ENCODE results near the gene ZNF177.
"Not testable (repeated sequence)": the region's sequence is repeated elsewhere in the genome, so short reads cannot be mapped to it uniquely, and the experiment has no call there.

ZNF177 gene

GRCh38 chr19:9362905-9363304 lies at the start of gene ZNF177:
Gene ZNF177, plus strand, starts transcription at chr19:9363013. Its CDS starts 15,299 bp downstream, at chr19:9378312.
- DNase-seq = peak; percentile 75
- Histone ChIP-seq H3K27ac (ENCODE audit: low read length) (peak within 1 kb of the TSS; percentile 43), H3K9me3 (ENCODE audit: insufficient read depth, low read length, severe bottlenecking) (no peaks in the 10 kb centered on the region), H3K4me3 (ENCODE audit: low read depth in 1 of 2, low read length in 2 of 2) (peak within 1 kb of the TSS; percentile 27 to 57; a peak in 3 of 4 replicates), H3K4me1 (ENCODE audit: insufficient read depth, low read length) (peaks cover 15% of the 10 kb centered on the region), H3K4me2 (ENCODE audit: insufficient read depth, low read length) (peak within 1 kb of the TSS; percentile 74), H3K9ac (ENCODE audit: low read depth, low read length) (peak within 1 kb of the TSS; percentile 59), H2AFZ (ENCODE audit: low read depth, low read length) (peak within 1 kb of the TSS; percentile 51), H3K79me2 (ENCODE audit: insufficient read depth, low read length) (0 out of 2 replicates have a peak, but pooled peaks cover 3% of the 10 kb centered on the region), H3K36me3 (ENCODE audit: insufficient read depth, low read length) (peaks cover 9% of the 10 kb centered on the region), H3K27me3 (ENCODE audit: insufficient read depth, low read length, poor library complexity) (no peaks in the 10 kb centered on the region), H4K20me1 (ENCODE audit: insufficient read depth, low read length) (no peaks in the 10 kb centered on the region)
- peak; percentile 94 for ATAC-seq (ENCODE audit: insufficient read depth, low read depth)
- TF ChIP-seq EZH2 (IDR thresholded peaks at IDR 0.05; ENCODE audit: borderline replicate concordance, low read depth, low read length, severe bottlenecking) (no peak), CTCF (IDR thresholded peaks at IDR 0.05; ENCODE audit: borderline replicate concordance, extremely low read depth, low read length, poor library complexity, severe bottlenecking) (no peak)

- no peak for ATAC-seq (ENCODE audit: insufficient read depth, low read depth)
- no peak overlapping the region for H3K4me2 ChIP-seq (ENCODE audit: insufficient read depth, low read length)
- no peak overlapping the region for H3K4me3 ChIP-seq (ENCODE audit: low read depth in 1 of 2, low read length in 2 of 2)
- H3K27ac ChIP-seq (ENCODE audit: low read length) = no peak overlapping the region
- H3K9ac ChIP-seq (ENCODE audit: low read depth, low read length) = no peak overlapping the region
- H3K79me2 ChIP-seq (ENCODE audit: insufficient read depth, low read length) = peaks cover 5% of the 10 kb centered on the region
- H4K20me1 ChIP-seq (ENCODE audit: insufficient read depth, low read length) = no peaks in the 10 kb centered on the region
- no peak for TF ChIP-seq EZH2 (IDR thresholded peaks at IDR 0.05; ENCODE audit: borderline replicate concordance, low read depth, low read length, severe bottlenecking)
- TF ChIP-seq CTCF (IDR thresholded peaks at IDR 0.05; ENCODE audit: borderline replicate concordance, extremely low read depth, low read length, poor library complexity, severe bottlenecking) = no peak
- H2AFZ ChIP-seq (ENCODE audit: low read depth, low read length) = no peak overlapping the region
- H3K9me3 ChIP-seq (ENCODE audit: insufficient read depth, low read length, severe bottlenecking) = no peaks in the 10 kb centered on the region
- H3K36me3 ChIP-seq (ENCODE audit: insufficient read depth, low read length) = no peaks in the 10 kb centered on the region
- peaks cover 18% of the 10 kb centered on the region for H3K4me1 ChIP-seq (ENCODE audit: insufficient read depth, low read length)
- H3K27me3 ChIP-seq (ENCODE audit: insufficient read depth, low read length, poor library complexity) = no peaks in the 10 kb centered on the region
- no peak for DNase-seq
These were observed 49.1 kb upstream of the ZNF177 start for GRCh38 chr19:9313756-9314155.

DNA sequence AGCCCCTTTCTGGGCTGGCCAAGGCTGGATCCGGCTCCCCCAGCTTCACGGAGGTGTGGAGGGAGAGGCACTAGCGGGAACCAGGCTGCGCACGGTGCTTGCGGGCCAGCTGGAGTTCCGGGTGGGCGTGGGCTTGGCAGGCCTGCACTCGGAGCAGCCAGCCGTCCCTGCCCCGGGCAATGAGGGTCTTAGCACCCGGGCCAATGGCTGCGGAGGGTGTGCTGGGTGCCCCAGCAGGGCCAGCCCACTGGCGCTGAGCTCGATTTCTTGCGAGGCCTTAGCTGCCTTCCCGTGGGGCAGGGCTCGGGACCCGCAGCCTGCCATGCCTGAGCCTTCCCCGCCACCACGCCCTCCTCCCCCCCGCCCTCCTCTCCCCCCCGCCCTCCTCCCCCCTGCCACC lies 41.5 kb upstream of the ZNF177 start:
- Histone ChIP-seq H2AFZ (ENCODE audit: low read depth, low read length) (no peak overlapping the region), H3K79me2 (ENCODE audit: insufficient read depth, low read length) (peaks cover 22% of the 10 kb centered on the region), H3K27me3 (ENCODE audit: insufficient read depth, low read length, poor library complexity) (no peaks in the 10 kb centered on the region), H3K36me3 (ENCODE audit: insufficient read depth, low read length) (peaks cover 8% of the 10 kb centered on the region; the same call in 1 of the 2 replicates), H3K4me2 (ENCODE audit: insufficient read depth, low read length) (no peak overlapping the region), H3K9me3 (ENCODE audit: insufficient read depth, low read length, severe bottlenecking) (peaks cover 4% of the 10 kb centered on the region), H3K4me1 (ENCODE audit: insufficient read depth, low read length) (peaks cover 39% of the 10 kb centered on the region), H3K27ac (ENCODE audit: low read length) (no peak overlapping the region), H4K20me1 (ENCODE audit: insufficient read depth, low read length) (no peaks in the 10 kb centered on the region), H3K9ac (ENCODE audit: low read depth, low read length) (no peak overlapping the region), H3K4me3 (ENCODE audit: low read depth in 1 of 2, low read length in 2 of 2) (no peak overlapping the region)
- no peak for TF ChIP-seq CTCF (IDR thresholded peaks at IDR 0.05; ENCODE audit: borderline replicate concordance, extremely low read depth, low read length, poor library complexity, severe bottlenecking)
- no peak for TF ChIP-seq EZH2 (IDR thresholded peaks at IDR 0.05; ENCODE audit: borderline replicate concordance, low read depth, low read length, severe bottlenecking)
- ATAC-seq (ENCODE audit: insufficient read depth, low read depth) = no peak
- no peak for DNase-seq

GRCh38 chr19:9321756-9322155 lies 41.1 kb upstream of the ZNF177 start:
- peaks cover 41% of the 10 kb centered on the region for H3K4me1 ChIP-seq (ENCODE audit: insufficient read depth, low read length)
- not testable (repeated sequence) for H4K20me1 ChIP-seq (ENCODE audit: insufficient read depth, low read length); H3K9ac ChIP-seq (ENCODE audit: low read depth, low read length); H3K27ac ChIP-seq (ENCODE audit: low read length); H3K4me3 ChIP-seq (ENCODE audit: low read depth in 1 of 2, low read length in 2 of 2); ATAC-seq (ENCODE audit: insufficient read depth, low read depth); H3K9me3 ChIP-seq (ENCODE audit: insufficient read depth, low read length, severe bottlenecking); H3K27me3 ChIP-seq (ENCODE audit: insufficient read depth, low read length, poor library complexity); H3K4me2 ChIP-seq (ENCODE audit: insufficient read depth, low read length); H2AFZ ChIP-seq (ENCODE audit: low read depth, low read length); DNase-seq
- peaks cover 11% of the 10 kb centered on the region for H3K36me3 ChIP-seq (ENCODE audit: insufficient read depth, low read length)
- peaks cover 26% of the 10 kb centered on the region for H3K79me2 ChIP-seq (ENCODE audit: insufficient read depth, low read length)

DNA sequence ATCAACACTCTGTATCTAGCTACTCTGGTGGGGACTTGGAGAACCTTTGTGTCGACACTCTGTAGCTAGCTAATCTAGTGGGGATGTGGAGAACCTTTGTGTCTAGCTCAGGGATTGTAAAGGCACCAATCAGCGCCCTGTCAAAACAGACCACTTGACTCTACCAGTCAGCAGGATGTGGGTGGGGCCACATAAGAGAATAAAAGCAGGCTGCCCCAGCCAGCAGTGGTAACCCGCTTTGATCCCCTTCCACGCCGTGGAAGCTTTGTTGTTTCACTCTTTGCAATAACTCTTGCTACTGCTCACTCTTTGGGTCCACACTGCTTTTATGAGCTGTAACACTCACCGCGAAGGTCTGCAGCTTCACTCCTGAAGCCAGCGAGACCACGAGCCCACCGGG lies 40.6 kb upstream of the ZNF177 start:
- not testable (repeated sequence) for ATAC-seq (ENCODE audit: insufficient read depth, low read depth); H3K27me3 ChIP-seq (ENCODE audit: insufficient read depth, low read length, poor library complexity); H4K20me1 ChIP-seq (ENCODE audit: insufficient read depth, low read length); H3K9me3 ChIP-seq (ENCODE audit: insufficient read depth, low read length, severe bottlenecking)
- Histone ChIP-seq H3K4me1 (ENCODE audit: insufficient read depth, low read length) (peaks cover 41% of the 10 kb centered on the region), H2AFZ (ENCODE audit: low read depth, low read length) (peak overlapping the region; percentile 81; the same call in 1 of the 2 replicates), H3K27ac (ENCODE audit: low read length) (peak overlapping the region; percentile 87), H3K4me2 (ENCODE audit: insufficient read depth, low read length) (peak overlapping the region; percentile 94), H3K36me3 (ENCODE audit: insufficient read depth, low read length) (peaks cover 15% of the 10 kb centered on the region), H3K79me2 (ENCODE audit: insufficient read depth, low read length) (peaks cover 30% of the 10 kb centered on the region), H3K9ac (ENCODE audit: low read depth, low read length) (peak overlapping the region; percentile 85), H3K4me3 (ENCODE audit: low read depth in 1 of 2, low read length in 2 of 2) (peak overlapping the region in 1 of 2 experiments; percentile 88; a peak in 1 of 4 replicates)
- peak; percentile 79 for DNase-seq

Data from DND-41 (cell line).